ENCODE results near the gene NUP210L. TPM values are rescaled to one million over a fixed set of nuclear protein-coding genes. Genes with fewer than 3 reads are reported as not detected.
"Not testable (repeated sequence)": the region's sequence is repeated elsewhere in the genome, so short reads cannot be mapped to it uniquely, and the experiment has no call there.

Gene NUP210L
- total and polyA plus RNA-seq, 2 donors from 2014 or later: 0.06 TPM; not detected in 1

DNA sequence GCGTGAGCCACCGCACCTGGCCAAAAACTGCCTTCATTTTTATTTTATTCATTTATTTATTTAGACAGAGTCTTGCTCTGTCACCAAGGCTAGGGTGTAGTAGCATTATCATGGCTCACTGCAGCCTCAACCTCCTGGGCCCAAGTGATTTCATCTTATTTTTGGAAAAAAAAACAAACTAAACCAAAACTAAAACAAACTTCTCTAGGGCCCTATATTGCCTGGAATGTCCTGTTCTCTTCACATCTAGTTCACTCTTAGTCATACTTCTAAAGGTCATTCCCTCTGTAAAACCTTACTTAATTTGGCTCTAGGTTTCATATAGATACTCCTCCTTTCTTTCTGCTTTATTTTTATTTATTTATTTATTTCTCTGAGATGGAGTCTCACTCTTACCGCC is 148.7 kb downstream of the NUP210L start:
- intact Hi-C loops (cut with DNase I): no loop called here
- Histone ChIP-seq H3K9ac (ENCODE audit: low read length in 3 of 3) (no peak overlapping the region), H3K4me1 (ENCODE audit: control insufficient read depth in 2 of 3, insufficient read depth in 2 of 3, low read depth in 1 of 3, low read length in 3 of 3) (peaks cover 0 to 5% (median 2%) of the 10 kb centered on the region in 3 donors), H3K27ac (ENCODE audit: low read depth in 2 of 2, low read length in 2 of 2) (no peak overlapping the region), H3K4me3 (ENCODE audit: low read length in 3 of 3) (no peak overlapping the region), H3K9me3 (ENCODE audit: control insufficient read depth in 2 of 3, insufficient read depth in 1 of 3, low read length in 3 of 3) (no peaks in the 10 kb centered on the region), H3K36me3 (ENCODE audit: control insufficient read depth in 2 of 3, insufficient read depth in 3 of 3, low read length in 3 of 3) (no peaks in the 10 kb centered on the region), H3K27me3 (ENCODE audit: control insufficient read depth, insufficient read depth, low read length) (no peaks in the 10 kb centered on the region)
- FAIRE-seq: no peak
- no peak for DNase-seq
- no peak for TF ChIP-seq CTCF (IDR thresholded peaks at IDR 0.05; ENCODE audit: borderline replicate concordance, extremely low read depth, insufficient read depth)

GRCh38 chr1:154000420-154000819 is 154.5 kb downstream of the NUP210L start:
- no peak for TF ChIP-seq CTCF (IDR thresholded peaks at IDR 0.05; ENCODE audit: borderline replicate concordance, extremely low read depth, insufficient read depth)
- H3K9me3 ChIP-seq (ENCODE audit: control insufficient read depth in 2 of 3, insufficient read depth in 1 of 3, low read length in 3 of 3): no peaks in the 10 kb centered on the region
- no peaks in the 10 kb centered on the region for H3K36me3 ChIP-seq (ENCODE audit: control insufficient read depth in 2 of 3, insufficient read depth in 3 of 3, low read length in 3 of 3)
- no peak overlapping the region for H3K27ac ChIP-seq (ENCODE audit: low read depth in 2 of 2, low read length in 2 of 2)
- no peak for FAIRE-seq
- H3K27me3 ChIP-seq (ENCODE audit: control insufficient read depth, insufficient read depth, low read length): no peaks in the 10 kb centered on the region
- H3K4me1 ChIP-seq (ENCODE audit: control insufficient read depth in 2 of 3, insufficient read depth in 2 of 3, low read depth in 1 of 3, low read length in 3 of 3): peaks cover 0 to 5% (median 2%) of the 10 kb centered on the region in 3 donors
- H3K9ac ChIP-seq (ENCODE audit: low read length in 3 of 3): no peak overlapping the region
- no peak for DNase-seq
- intact Hi-C loops (cut with DNase I): no loop called here
- no peak overlapping the region for H3K4me3 ChIP-seq (ENCODE audit: low read length in 3 of 3)

DNA sequence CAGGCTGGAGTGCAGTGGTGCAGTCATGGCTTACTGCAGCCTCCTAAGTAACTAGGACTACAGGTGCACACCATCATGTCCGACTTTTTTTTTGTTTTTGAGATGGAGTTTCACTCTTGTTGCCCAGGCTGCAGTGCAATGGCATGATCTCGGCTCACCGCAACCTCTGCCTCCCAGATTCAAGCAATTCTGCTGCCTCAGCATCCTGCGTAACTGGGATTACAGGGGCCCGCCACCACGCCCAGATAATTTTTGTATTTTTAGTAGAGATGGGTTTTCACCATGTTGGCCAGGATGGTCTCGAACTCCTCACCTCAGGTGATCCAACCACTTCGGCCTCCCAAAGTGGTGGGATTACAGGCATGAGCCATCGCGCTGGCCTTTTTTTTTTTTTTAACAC is 158.0 kb downstream of the NUP210L start:
- peaks cover 6 to 14% (median 6%) of the 10 kb centered on the region in 3 donors for H3K36me3 ChIP-seq (ENCODE audit: control insufficient read depth in 2 of 3, insufficient read depth in 3 of 3, low read length in 3 of 3)
- H3K9ac ChIP-seq (ENCODE audit: low read length in 3 of 3); H3K27me3 ChIP-seq (ENCODE audit: control insufficient read depth, insufficient read depth, low read length); DNase-seq; FAIRE-seq; intact Hi-C loops (cut with DNase I); H3K27ac ChIP-seq (ENCODE audit: low read depth in 2 of 2, low read length in 2 of 2); H3K9me3 ChIP-seq (ENCODE audit: control insufficient read depth in 2 of 3, insufficient read depth in 1 of 3, low read length in 3 of 3); H3K4me3 ChIP-seq (ENCODE audit: low read length in 3 of 3): not testable (repeated sequence)
- H3K4me1 ChIP-seq (ENCODE audit: control insufficient read depth in 2 of 3, insufficient read depth in 2 of 3, low read depth in 1 of 3, low read length in 3 of 3): peaks cover 2 to 14% (median 7%) of the 10 kb centered on the region in 3 donors

DNA sequence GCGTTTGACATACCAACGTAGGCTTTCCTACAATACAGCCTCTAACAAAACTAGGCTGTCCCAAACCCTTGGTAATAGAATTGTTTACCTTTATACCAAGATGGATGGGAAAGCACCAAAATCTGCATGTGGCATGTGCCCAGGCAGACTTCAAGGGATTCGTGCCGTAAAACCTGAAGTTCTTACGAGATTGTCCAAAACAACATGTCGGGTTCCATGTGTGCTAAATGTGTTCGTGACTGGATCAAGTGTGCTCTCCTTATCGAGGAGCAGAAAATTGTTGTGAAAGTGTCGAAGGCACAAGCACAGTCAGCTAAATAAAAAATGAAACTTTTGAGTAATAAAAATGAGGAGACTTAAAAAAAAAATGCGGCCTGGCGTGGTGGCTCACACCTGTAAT is 159.2 kb downstream of the NUP210L start:
- peaks cover 6 to 15% (median 11%) of the 10 kb centered on the region in 3 donors for H3K4me1 ChIP-seq (ENCODE audit: control insufficient read depth in 2 of 3, insufficient read depth in 2 of 3, low read depth in 1 of 3, low read length in 3 of 3)
- no peak overlapping the region for H3K27ac ChIP-seq (ENCODE audit: low read depth in 2 of 2, low read length in 2 of 2)
- no peak overlapping the region for H3K4me3 ChIP-seq (ENCODE audit: low read length in 3 of 3)
- DNase-seq: no peak
- TF ChIP-seq CTCF (IDR thresholded peaks at IDR 0.05; ENCODE audit: borderline replicate concordance, extremely low read depth, insufficient read depth): no peak
- H3K9me3 ChIP-seq (ENCODE audit: control insufficient read depth in 2 of 3, insufficient read depth in 1 of 3, low read length in 3 of 3): no peaks in the 10 kb centered on the region
- intact Hi-C loops (cut with DNase I): no loop called here
- H3K27me3 ChIP-seq (ENCODE audit: control insufficient read depth, insufficient read depth, low read length): no peaks in the 10 kb centered on the region
- no peak overlapping the region for H3K9ac ChIP-seq (ENCODE audit: low read length in 3 of 3)
- H3K36me3 ChIP-seq (ENCODE audit: control insufficient read depth in 2 of 3, insufficient read depth in 3 of 3, low read length in 3 of 3): peaks cover 6 to 16% (median 6%) of the 10 kb centered on the region in 3 donors
- FAIRE-seq: no peak
